GM23338 (cell line): Measurements from ENCODE around the gene APOL3. TPM values are rescaled to one million over a fixed set of nuclear protein-coding genes. Genes with fewer than 3 reads are reported as not detected.
A peak's percentile ranks its signal among the peaks of the same experiment; 100 is the strongest.
"Not testable (repeated sequence)": the region's sequence is repeated elsewhere in the genome, so short reads cannot be mapped to it uniquely, and the experiment has no call there.

Source experiments
- ATAC-seq: fragments of 200-7000 bp; cut with Tn5 transposase; 3 replicates; pipeline ENCODE4 v1.9.1; 2020
- DNase-seq: peaks from one replicate; pipeline ENCODE4 v3.0.0-alpha.2; 2015; ENCODE audit warnings: low spot score
- H2AFZ ChIP-seq: fragments of 200-600 bp; sonication (generic); 2 replicates; pipeline ENCODE4 v1.8.0; 2016; ENCODE audit warnings: antibody characterized with exemption, mild to moderate bottlenecking, moderate library complexity
- H3F3A ChIP-seq: fragments of 200-600 bp; sonication (generic); replicated peaks from 2 replicates; pipeline ENCODE4 v1.8.0; 2017; ENCODE audit warnings: antibody characterized with exemption, mixed run types, low read depth
- H3K27ac ChIP-seq: fragments of 200-600 bp; sonication (generic); 2 replicates; pipeline ENCODE4 v1.6.1; 2016; ENCODE audit warnings: low read depth
- H3K27me3 ChIP-seq: fragments of 200-600 bp; sonication (generic); 2 replicates; pipeline ENCODE4 v1.8.0; 2016; ENCODE audit warnings: mild to moderate bottlenecking, mixed run types, moderate library complexity; ENCODE audit not compliant: insufficient read depth
- H3K36me3 ChIP-seq: fragments of 200-600 bp; sonication (generic); 2 replicates; pipeline ENCODE4 v1.8.0; 2016; ENCODE audit warnings: mild to moderate bottlenecking; ENCODE audit not compliant: insufficient read depth
- H3K4me1 ChIP-seq: fragments of 200-600 bp; sonication (generic); 2 replicates; pipeline ENCODE4 v1.8.0; 2016; ENCODE audit warnings: mild to moderate bottlenecking, moderate library complexity; ENCODE audit not compliant: insufficient read depth
- H3K4me2 ChIP-seq: fragments of 200-600 bp; sonication (generic); 2 replicates; pipeline ENCODE4 v1.7.1; 2017; ENCODE audit warnings: mixed run types
- H3K4me3 ChIP-seq: fragments of 200-600 bp; sonication (generic); 2 replicates; pipeline ENCODE4 v1.6.1; 2016; ENCODE audit warnings: mixed run types
- H3K79me2 ChIP-seq: fragments of 200-600 bp; sonication (generic); replicated peaks from 2 replicates; pipeline ENCODE4 v1.8.0; 2017; ENCODE audit warnings: mild to moderate bottlenecking; ENCODE audit not compliant: insufficient read depth
- H3K9me2 ChIP-seq: fragments of 200-600 bp; sonication (generic); 2 replicates; pipeline ENCODE4 v1.8.0; 2017; ENCODE audit not compliant: insufficient read depth
- H4K20me1 ChIP-seq: fragments of 200-600 bp; sonication (generic); replicated peaks from 2 replicates; pipeline ENCODE4 v1.8.0; 2017; ENCODE audit warnings: mild to moderate bottlenecking; ENCODE audit not compliant: insufficient read depth
- H3K27ac Mint-ChIP-seq: 2 replicates; pipeline ENCODE4 v1.8.0; 2020; ENCODE audit warnings: inconsistent platforms, mild to moderate bottlenecking, moderate library complexity, mixed read lengths
- H3K27me3 Mint-ChIP-seq: 3 replicates; pipeline ENCODE4 v1.8.0; 2022; ENCODE audit warnings: low read depth, mild to moderate bottlenecking, moderate library complexity, mixed read lengths, inconsistent platforms; ENCODE audit not compliant: insufficient read depth, poor library complexity
- H3K36me3 Mint-ChIP-seq: 3 replicates; pipeline ENCODE4 v1.8.0; 2021; ENCODE audit warnings: low read depth, mild to moderate bottlenecking, inconsistent platforms, moderate library complexity, mixed read lengths
- H3K4me1 Mint-ChIP-seq: 3 replicates; pipeline ENCODE4 v1.8.0; 2020; ENCODE audit warnings: mild to moderate bottlenecking, inconsistent platforms, mixed read lengths
- H3K4me3 Mint-ChIP-seq: 3 replicates; pipeline ENCODE4 v1.8.0; 2021; ENCODE audit warnings: moderate library complexity, mild to moderate bottlenecking, inconsistent platforms, mixed read lengths
- H3K9me3 Mint-ChIP-seq: 3 replicates; pipeline ENCODE4 v1.8.0; 2020; ENCODE audit warnings: moderate library complexity, mild to moderate bottlenecking, inconsistent platforms, mixed read lengths
- CREB1 ChIP-seq: fragments of 250-450 bp; sonication (Bioruptor Pico); IDR thresholded peaks from 2 replicates; pipeline ENCODE4 v1.5.0; 2020; ENCODE audit warnings: low read depth, mild to moderate bottlenecking, moderate library complexity
- CTCF ChIP-seq, 2 experiments: fragments of 200-600 bp in 1 of 2; sonication (generic) in 1 of 2; conservative IDR thresholded peaks; 2 replicates each; pipeline versions ENCODE4 v1.5.1 to v1.6.1; 2016 to 2017; ENCODE audit warnings: antibody characterized with exemption in 2 of 2, low read depth in 2 of 2, mild to moderate bottlenecking in 2 of 2, moderate library complexity in 1 of 2
- EZH2 ChIP-seq: fragments of 200-600 bp; sonication (generic); IDR thresholded peaks from one replicate; pipeline ENCODE4 v1.8.0; 2017; ENCODE audit warnings: antibody characterized with exemption, mild to moderate bottlenecking, low read depth; ENCODE audit not compliant: unreplicated experiment
- JUNB ChIP-seq: IDR thresholded peaks from one replicate; pipeline ENCODE4 v1.6.1; 2016; ENCODE audit warnings: antibody characterized with exemption; ENCODE audit not compliant: unreplicated experiment
- POLR2AphosphoS5 ChIP-seq: IDR thresholded peaks from 2 replicates; pipeline ENCODE4 v1.6.1; 2016; ENCODE audit warnings: antibody characterized with exemption, low read depth
- STAT1 ChIP-seq: IDR thresholded peaks from one replicate; pipeline ENCODE4 v1.6.1; 2016; ENCODE audit warnings: antibody characterized with exemption; ENCODE audit not compliant: unreplicated experiment
- ZNF331 ChIP-seq: fragments of 250-450 bp; sonication (Bioruptor Pico); IDR thresholded peaks from 2 replicates; pipeline ENCODE4 v1.5.0; 2020; ENCODE audit warnings: low read depth, mild to moderate bottlenecking, moderate library complexity
- ZNF462 ChIP-seq: fragments of 250-450 bp; sonication (Bioruptor Pico); IDR thresholded peaks from 2 replicates; pipeline ENCODE4 v1.5.0; 2020; ENCODE audit warnings: mild to moderate bottlenecking, moderate library complexity
- polyA plus RNA-seq: library from polyadenylated mRNA; unstranded; fragments of >200 nt; fragmentation: Nextera tagmentation; extraction: Ambion mirVana; gene quantifications from 2 replicates; pipeline ENCODE4 v1.2.1, GENCODE V29; 2016
- total RNA-seq: library from RNA; depleted of rRNA; stranded (reverse); fragments of >200 nt; shearing (Covaris generic); gene quantifications from 2 replicates; pipeline ENCODE4 v1.2.3, GENCODE V29; 2014

The APOL3 gene
- total and polyA plus RNA-seq, 2 experiments from 2014 or later: not detected

DNA sequence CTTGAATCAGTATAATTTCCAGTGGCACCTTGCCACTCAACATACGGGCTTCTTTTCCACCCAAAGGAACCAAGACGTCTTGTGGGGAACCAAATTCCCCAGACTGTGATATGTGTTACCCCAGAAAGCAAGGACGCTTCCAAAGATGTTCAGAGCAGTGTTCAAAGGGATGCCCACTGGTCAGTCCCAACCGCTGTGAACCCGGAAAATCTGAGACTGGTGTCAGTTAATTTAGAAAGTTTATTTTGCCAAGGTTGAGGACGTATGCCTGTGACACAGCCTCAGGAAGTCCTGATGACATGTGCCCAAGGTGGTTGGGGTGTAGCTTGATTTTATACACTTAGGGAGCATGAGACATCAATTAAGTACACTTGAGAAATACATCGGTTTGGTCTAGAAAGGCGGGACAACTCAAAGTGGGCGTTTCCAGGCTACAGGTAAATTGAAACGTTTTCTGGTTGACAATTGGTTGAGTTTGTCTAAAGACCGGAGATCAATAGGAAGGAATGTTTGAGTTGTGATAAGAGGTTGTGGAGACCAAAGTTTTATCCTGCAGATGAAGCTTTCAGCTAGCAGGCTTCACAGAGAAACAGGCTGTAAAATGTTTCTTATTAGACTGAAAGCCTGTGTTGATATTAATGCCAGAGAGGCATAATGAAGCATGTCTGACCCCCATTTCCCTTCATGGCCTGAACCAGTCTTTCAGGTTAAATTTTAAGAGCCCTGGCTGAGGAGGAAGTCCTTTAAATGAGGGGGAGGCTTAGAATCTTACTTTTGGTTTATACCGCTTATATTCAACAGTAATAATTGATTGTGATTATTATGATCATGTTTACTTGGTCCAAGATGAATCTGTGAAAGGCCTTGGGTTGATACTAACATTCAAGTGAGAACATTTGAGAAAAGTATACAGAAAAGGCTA, 6.8 kb downstream of the APOL3 start:
- Mint-ChIP-seq H3K36me3 (no peaks in the 10 kb centered on the region), H3K9me3 (peaks cover 6% of the 10 kb centered on the region; the same call in 2 of the 3 replicates), H3K4me1 (peaks cover 18% of the 10 kb centered on the region), H3K27ac (no peak overlapping the region), H3K27me3 (peaks cover 14% of the 10 kb centered on the region), H3K4me3 (no peak overlapping the region)
- Histone ChIP-seq H4K20me1 (no peaks in the 10 kb centered on the region), H2AFZ (peak overlapping the region; percentile 2; the same call in 1 of the 2 replicates), H3K27ac (no peak overlapping the region), H3K4me3 (no peak overlapping the region), H3K36me3 (no peaks in the 10 kb centered on the region), H3K9me2 (no peaks in the 10 kb centered on the region), H3K4me2 (no peak overlapping the region), H3K27me3 (no peaks in the 10 kb centered on the region), H3K79me2 (no peaks in the 10 kb centered on the region), H3F3A (no peaks in the 10 kb centered on the region), H3K4me1 (peaks cover 17% of the 10 kb centered on the region; the same call in 1 of the 2 replicates)
- DNase-seq (no peak), ATAC-seq (no peak)
- no peak for TF ChIP-seq CREB1 (CRISPR knock-in tag)

GRCh38 chr22:36152821-36153220, 7.7 kb downstream of the APOL3 start:
- not testable (repeated sequence) for H2AFZ ChIP-seq, ATAC-seq, H3K79me2 ChIP-seq, H3K9me3 Mint-ChIP-seq, H4K20me1 ChIP-seq, H3K27ac ChIP-seq, DNase-seq, H3K36me3 ChIP-seq, H3K27me3 ChIP-seq, H3K4me3 Mint-ChIP-seq, H3K9me2 ChIP-seq, H3F3A ChIP-seq, H3K27ac Mint-ChIP-seq, H3K36me3 Mint-ChIP-seq, H3K4me3 ChIP-seq, H3K4me2 ChIP-seq
- Mint-ChIP-seq H3K27me3 (peaks cover 16% of the 10 kb centered on the region), H3K4me1 (peaks cover 16% of the 10 kb centered on the region)
- H3K4me1 ChIP-seq: peaks cover 17% of the 10 kb centered on the region; the same call in 1 of the 2 replicates

- H3K27ac ChIP-seq: no peak overlapping the region
Measured at GRCh38 chr22:36152088-36152487, 8.5 kb downstream of the APOL3 start.

More at GRCh38 chr22:36152088-36152487, 8.5 kb downstream of the APOL3 start:
- H3F3A ChIP-seq: no peaks in the 10 kb centered on the region
- no peaks in the 10 kb centered on the region for H3K79me2 ChIP-seq
- peaks cover 6% of the 10 kb centered on the region; the same call in 2 of the 3 replicates for H3K9me3 Mint-ChIP-seq
- H3K4me1 Mint-ChIP-seq: peaks cover 11% of the 10 kb centered on the region
- no peak for DNase-seq
- TF ChIP-seq EZH2 (no peak), ZNF462 (CRISPR knock-in tag) (no peak), ZNF331 (no peak), STAT1 (no peak), JUNB (no peak), POLR2AphosphoS5 (no peak), CTCF (conservative IDR thresholded peaks at IDR 0.05; ENCODE audit: low read depth in 2 of 2) (no peak)
- H3K36me3 ChIP-seq: no peaks in the 10 kb centered on the region
- no peak for ATAC-seq
- H3K9me2 ChIP-seq: no peaks in the 10 kb centered on the region
- no peak overlapping the region for H3K4me3 Mint-ChIP-seq
- no peak overlapping the region for H3K27ac Mint-ChIP-seq
- H3K4me1 ChIP-seq: peaks cover 12% of the 10 kb centered on the region; the same call in 1 of the 2 replicates
- H2AFZ ChIP-seq: no peak overlapping the region
- H4K20me1 ChIP-seq: no peaks in the 10 kb centered on the region
- peaks cover 13% of the 10 kb centered on the region for H3K27me3 Mint-ChIP-seq
- no peak overlapping the region for H3K4me3 ChIP-seq
- no peaks in the 10 kb centered on the region for H3K36me3 Mint-ChIP-seq
- no peaks in the 10 kb centered on the region for H3K27me3 ChIP-seq
- no peak overlapping the region for H3K4me2 ChIP-seq
